NCI-H2227 treated with DMSO at 0.1 percent for 48 hours (cell line): ENCODE measurements around the gene POLD4.
"Not testable (repeated sequence)": the region's sequence is repeated elsewhere in the genome, so short reads cannot be mapped to it uniquely, and the experiment has no call there.

Experiments used
- DNase-seq: peaks from one replicate; lab custom pipeline; 2025; lab: John Stamatoyannopoulos, UW

Gene POLD4

GRCh38 chr11:67353317-67354074 is at the start of gene POLD4:
Gene POLD4 (minus strand): TSS chr11:67353546. CDS start chr11:67353399, 147 bp downstream.
- peak; percentile 88 for DNase-seq

DNA sequence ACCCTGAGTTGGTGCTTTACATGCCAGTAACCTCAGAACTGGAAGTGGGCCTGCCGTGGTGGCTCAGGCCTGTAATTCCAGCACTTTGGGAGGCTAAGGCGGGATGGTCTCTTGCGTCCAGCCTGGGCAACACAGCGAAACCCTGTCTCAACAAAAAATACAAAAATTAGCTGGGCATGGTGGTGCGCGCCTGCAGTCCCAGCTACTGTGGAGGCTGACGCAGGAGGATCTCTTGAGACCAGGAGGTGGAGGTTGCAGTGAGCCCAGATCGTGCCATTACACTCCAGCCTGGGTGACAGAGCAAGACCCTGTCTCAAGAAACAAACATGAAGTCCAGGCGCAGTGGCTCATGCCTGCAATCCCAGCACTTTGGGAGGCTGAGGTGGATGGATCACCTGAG is 49.7 kb upstream of the POLD4 start:
- not testable (repeated sequence) for DNase-seq

DNA sequence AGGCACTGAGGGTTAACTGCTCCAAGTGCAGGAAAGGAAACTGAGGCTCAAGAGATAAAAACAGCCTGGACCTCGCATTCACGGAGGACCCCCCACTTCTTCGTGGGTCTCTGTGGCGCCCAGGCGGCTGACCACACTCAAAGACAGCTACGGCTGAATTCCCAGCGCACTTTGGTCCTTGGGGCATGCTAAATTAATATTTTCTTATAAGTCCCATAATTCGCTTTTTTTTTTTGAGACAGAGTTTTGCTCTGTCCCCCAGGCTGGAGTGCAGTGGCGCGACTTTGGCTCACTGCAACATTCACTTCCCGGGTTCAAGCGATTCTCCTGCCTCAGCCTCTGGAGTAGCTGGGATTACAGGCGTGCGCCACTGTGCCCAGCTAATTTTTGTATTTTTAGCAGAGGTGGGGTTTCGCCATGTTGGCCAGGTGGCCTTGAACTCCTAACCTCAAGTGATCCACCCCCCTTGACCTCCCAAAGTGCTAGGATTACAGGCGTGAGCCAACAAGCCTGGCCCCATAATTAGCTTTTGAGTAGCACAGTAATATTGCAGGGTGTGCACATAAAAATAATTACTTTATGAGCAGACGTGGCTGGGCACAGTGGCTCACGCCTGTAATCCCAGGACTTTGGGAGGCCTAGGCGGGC is 49.0 kb upstream of the POLD4 start:
- not testable (repeated sequence) for DNase-seq

GRCh38 chr11:67401495-67402191 is 48.3 kb upstream of the POLD4 start, which contains the start of gene PPP1CA:
Gene PPP1CA (minus strand): TSS chr11:67401858. CDS start chr11:67401782, 76 bp downstream.
- peak; percentile 94 for DNase-seq

DNA sequence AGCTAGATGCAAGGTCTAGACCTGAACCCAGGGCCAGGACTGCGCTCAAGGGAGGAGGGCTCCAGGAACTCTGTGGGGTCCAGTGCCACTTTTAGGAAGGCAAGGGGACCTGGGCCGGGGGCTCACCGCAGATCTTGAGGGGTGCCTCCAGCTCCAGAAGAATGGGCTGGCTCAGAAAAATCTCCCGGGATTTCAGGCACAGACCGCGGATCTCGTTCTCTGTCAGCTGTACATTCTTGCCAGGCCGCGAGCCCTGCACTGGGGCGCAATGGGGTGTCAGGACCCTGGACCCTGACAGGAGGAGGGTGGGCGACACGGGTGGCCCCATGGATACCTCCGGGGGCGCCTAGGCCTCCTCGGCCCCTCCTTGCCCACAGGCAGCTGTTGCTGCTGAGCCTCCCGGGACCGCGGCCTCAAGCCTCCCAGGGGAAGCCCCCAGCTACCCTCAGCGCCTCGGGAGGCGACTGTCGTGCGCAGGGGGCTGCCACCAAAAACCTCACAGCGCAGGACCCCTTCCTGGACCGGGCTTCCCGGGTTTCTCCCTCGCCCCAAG is 47.7 kb upstream of the POLD4 start:
- DNase-seq, result no peak

DNA sequence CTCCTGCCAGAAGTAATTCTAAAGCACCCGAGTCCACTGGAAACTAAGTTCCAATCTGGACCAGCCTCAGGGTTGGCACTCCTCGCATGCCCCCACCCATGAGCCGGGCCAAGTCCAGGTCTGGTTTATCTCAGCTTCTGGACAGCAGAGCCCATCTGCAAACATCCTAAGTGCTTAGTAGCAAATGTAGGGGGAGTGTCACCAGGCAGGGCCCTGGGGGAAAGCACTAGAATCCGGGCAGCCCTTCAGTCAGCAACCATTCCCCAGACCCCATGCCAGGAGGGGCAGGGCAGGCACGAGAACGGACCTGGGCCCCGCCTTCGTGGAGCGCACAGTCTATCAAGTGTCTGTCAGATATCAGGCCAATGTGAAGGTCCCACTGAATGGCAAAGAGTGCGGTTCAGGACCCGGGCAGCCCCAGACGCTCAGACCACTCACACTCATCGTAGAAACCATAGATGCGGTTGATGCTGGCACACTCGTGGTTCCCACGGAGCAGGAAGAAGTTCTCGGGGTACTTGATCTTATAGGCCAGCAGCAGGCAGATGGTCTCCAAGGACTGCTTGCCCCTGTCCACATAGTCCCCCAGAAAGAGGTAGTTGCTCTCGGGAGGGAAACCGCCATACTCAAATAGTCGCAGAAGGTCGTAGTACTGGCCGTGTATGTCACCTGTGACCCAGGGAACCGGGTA is 47.0 kb upstream of the POLD4 start:
- no peak for DNase-seq

- DNase-seq, result no peak
Observed at GRCh38 chr11:67398661-67399563, 45.6 kb upstream of the POLD4 start.

- no peak for DNase-seq
Observed at GRCh38 chr11:67397986-67398660, 44.8 kb upstream of the POLD4 start.

- DNase-seq, result no peak
Observed at GRCh38 chr11:67397536-67397935, 44.2 kb upstream of the POLD4 start.

DNA sequence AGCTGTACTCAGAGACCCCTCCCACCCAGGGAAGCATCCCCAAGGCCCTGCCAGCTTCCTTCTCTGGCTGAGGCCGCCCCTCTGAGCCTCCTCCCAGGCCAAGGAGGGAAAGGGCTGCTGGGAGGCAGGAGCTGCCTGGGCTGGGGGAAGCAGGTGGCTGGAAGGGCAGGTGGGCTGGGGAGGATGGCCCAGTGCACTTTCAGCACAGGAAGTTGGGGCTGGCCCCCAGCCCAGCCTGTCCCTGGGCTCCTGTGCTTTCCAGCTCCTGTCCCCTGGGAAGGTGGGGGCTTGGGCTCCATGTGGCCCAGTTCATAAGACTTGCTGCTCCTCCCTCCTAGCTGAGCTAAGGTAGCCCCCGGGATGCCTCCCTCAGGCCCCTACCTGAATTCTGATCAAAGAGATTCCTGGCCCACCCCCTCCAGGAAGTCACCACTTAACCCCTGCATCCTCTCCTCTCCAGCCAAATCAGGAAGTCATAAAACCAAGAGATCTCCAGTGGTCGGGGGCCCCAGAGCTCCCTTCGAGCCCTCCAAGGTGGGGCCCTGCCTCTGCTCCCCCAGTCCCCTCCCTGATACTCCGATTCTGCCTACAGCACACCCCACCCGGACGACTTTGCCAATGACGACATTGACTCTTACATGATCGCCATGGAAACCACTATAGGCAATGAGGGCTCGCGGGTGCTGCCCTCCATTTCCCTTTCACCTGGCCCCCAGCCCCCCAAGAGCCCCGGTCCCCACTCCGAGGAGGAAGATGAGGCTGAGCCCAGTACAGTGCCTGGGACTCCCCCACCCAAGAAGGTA is 43.4 kb upstream of the POLD4 start:
- DNase-seq, result no peak

DNA sequence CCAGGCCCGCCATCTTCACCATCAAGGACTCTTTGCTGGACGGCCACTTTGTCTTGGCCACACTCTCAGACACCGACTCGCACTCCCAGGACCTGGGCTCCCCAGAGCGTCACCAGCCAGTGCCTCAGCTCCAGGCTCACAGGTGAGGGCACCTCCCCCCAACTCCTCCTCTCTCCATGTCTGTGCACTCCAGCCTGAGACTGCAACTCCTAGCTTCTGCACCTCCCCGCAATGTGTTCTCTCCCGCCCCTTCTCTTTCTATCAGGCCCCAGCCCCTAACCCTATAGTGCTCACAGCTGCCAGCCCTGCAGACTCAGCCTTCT is 42.9 kb upstream of the POLD4 start:
- no peak for DNase-seq

GRCh38 chr11:67395555-67396258 is 42.4 kb upstream of the POLD4 start:
- no peak for DNase-seq

- no peak for DNase-seq
Observed at GRCh38 chr11:67393990-67394389, 40.6 kb upstream of the POLD4 start.

DNA sequence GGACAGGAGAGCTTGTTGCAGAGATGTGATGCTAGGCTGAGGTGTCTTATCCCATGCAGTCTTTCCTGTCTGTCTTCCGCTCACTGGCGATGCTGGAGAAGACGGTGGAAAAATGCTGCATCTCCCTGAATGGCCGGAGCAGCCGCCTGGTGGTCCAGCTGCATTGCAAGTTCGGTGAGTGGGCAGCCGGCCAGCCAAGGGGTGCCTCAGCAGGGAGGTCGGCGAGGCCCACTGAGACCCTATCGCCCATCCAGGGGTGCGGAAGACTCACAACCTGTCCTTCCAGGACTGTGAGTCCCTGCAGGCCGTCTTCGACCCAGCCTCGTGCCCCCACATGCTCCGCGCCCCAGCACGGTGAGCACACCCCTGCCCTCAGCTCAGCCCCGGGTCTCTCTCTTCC is 40.1 kb upstream of the POLD4 start:
- DNase-seq, result no peak

- no peak for DNase-seq
Observed at GRCh38 chr11:67392183-67392715, 38.9 kb upstream of the POLD4 start.

- DNase-seq, result peak; percentile 90
Observed at GRCh38 chr11:67391304-67392182, 38.2 kb upstream of the POLD4 start, which contains the start of gene RAD9A. Gene RAD9A (plus strand): TSS chr11:67391986. CDS start chr11:67392045, 59 bp downstream.

GRCh38 chr11:67390947-67391303 is 37.6 kb upstream of the POLD4 start:
- DNase-seq, result no peak

DNA sequence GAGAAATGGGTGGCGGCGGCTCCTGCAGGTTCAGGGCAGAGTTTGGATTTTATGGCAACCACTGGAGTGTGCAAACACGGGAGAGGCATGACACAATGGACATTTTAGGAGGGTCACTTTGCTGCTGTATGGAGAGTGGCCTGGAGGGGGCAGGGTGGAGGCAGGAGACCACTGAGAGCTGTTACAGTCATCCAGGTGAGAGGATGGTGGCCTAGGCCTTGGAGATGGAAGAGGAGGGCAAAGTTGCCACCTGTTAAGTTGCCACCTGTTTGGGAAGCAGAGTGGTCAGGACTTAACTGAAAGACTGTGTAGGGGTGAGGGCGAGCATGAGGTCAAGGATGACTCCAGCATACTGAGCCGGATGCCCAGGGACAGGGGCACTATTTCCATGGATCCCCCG is 36.1 kb upstream of the POLD4 start:
- no peak for DNase-seq
